OCI-LY7 (cell line): ENCODE data around the gene ALK.

Source experiments
- CTCF ChIP-seq: fragments of 200-600 bp; sonication (generic); conservative IDR thresholded peaks from 2 replicates; pipeline ENCODE4 v1.5.1; 2014; ENCODE audit warnings: mild to moderate bottlenecking, antibody characterized with exemption, low read length, moderate library complexity, mixed read lengths
- EZH2phosphoT487 ChIP-seq: fragments of 200-600 bp; sonication (generic); IDR thresholded peaks from 2 replicates; pipeline ENCODE4 v1.6.1; 2018; ENCODE audit warnings: low read depth, borderline replicate concordance, mild to moderate bottlenecking, mixed run types, antibody characterized with exemption, low read length, moderate library complexity, mixed read lengths

- TF ChIP-seq CTCF: no peak
- no peak for TF ChIP-seq EZH2phosphoT487
Observed at GRCh38 chr2:29394981-29395350, 526.4 kb downstream of the ALK start.
